Smooth muscle cell (in vitro differentiated cells): ENCODE results near the gene CYB561. TPM values are rescaled to one million over a fixed set of nuclear protein-coding genes. Genes with fewer than 3 reads are reported as not detected.
A peak's percentile ranks its signal among the peaks of the same experiment; 100 is the strongest.

Experiments
- DNase-seq: peaks from one replicate; lab custom pipeline; 2025; ENCODE audit not compliant: unreplicated experiment; lab: John Stamatoyannopoulos, UW
- H2AFZ ChIP-seq: fragments of 200-600 bp; sonication (generic); 2 replicates; pipeline ENCODE4 v1.6.0; 2016; ENCODE audit warnings: antibody characterized with exemption, low read depth, mild to moderate bottlenecking
- H3F3A ChIP-seq: fragments of 200-600 bp; sonication (generic); 2 replicates; pipeline ENCODE4 v1.6.0; 2017; ENCODE audit warnings: antibody characterized with exemption, low read depth
- H3K27ac ChIP-seq: fragments of 200-600 bp; sonication (generic); 2 replicates; pipeline ENCODE4 v1.5.1; 2016; ENCODE audit warnings: low read depth, mild to moderate bottlenecking
- H3K27me3 ChIP-seq: fragments of 200-600 bp; sonication (generic); 2 replicates; pipeline ENCODE4 v1.6.1; 2016; ENCODE audit warnings: low read depth, mild to moderate bottlenecking
- H3K36me3 ChIP-seq: fragments of 200-600 bp; sonication (generic); 2 replicates; pipeline ENCODE4 v1.5.1; 2016; ENCODE audit warnings: low read depth
- H3K4me1 ChIP-seq: fragments of 200-600 bp; sonication (generic); 2 replicates; pipeline ENCODE4 v1.5.1; 2016; ENCODE audit warnings: low read depth
- H3K4me2 ChIP-seq: fragments of 200-600 bp; sonication (generic); 2 replicates; pipeline ENCODE4 v1.6.0; 2016; ENCODE audit warnings: mild to moderate bottlenecking
- H3K4me3 ChIP-seq: fragments of 200-600 bp; sonication (generic); 2 replicates; pipeline ENCODE4 v1.5.1; 2016; ENCODE audit warnings: mild to moderate bottlenecking
- H3K79me2 ChIP-seq: fragments of 200-600 bp; sonication (generic); 2 replicates; pipeline ENCODE4 v1.6.0; 2016; ENCODE audit warnings: low read depth, mild to moderate bottlenecking
- H3K9ac ChIP-seq: fragments of 200-600 bp; sonication (generic); 2 replicates; pipeline ENCODE4 v1.6.0; 2016; ENCODE audit warnings: low read depth
- H3K9me3 ChIP-seq: fragments of 200-600 bp; sonication (generic); replicated peaks from 2 replicates; pipeline ENCODE4 v1.5.1; 2016; ENCODE audit warnings: low read depth
- H4K20me1 ChIP-seq: fragments of 200-600 bp; sonication (generic); 2 replicates; pipeline ENCODE4 v1.6.0; 2016; ENCODE audit warnings: low read depth
- CTCF ChIP-seq: fragments of 200-600 bp; sonication (generic); IDR thresholded peaks from 2 replicates; pipeline ENCODE4 v1.5.1; 2017; ENCODE audit warnings: borderline replicate concordance, mild to moderate bottlenecking, antibody characterized with exemption; ENCODE audit not compliant: insufficient read depth, poor library complexity, severe bottlenecking
- WGBS: methylation state at CpG from one replicate; pipeline ENCODE4 v1.1.7; 2016; ENCODE audit warnings: low lambda C conversion rate; 5-methylcytosine and 5-hydroxymethylcytosine counted together
- polyA plus RNA-seq: library from polyadenylated mRNA; unstranded; fragments of >200 nt; fragmentation: Nextera tagmentation; extraction: Ambion mirVana; gene quantifications from 2 replicates; pipeline ENCODE4 v1.2.1, GENCODE V29; 2016
- total RNA-seq: library from RNA; depleted of rRNA; stranded (reverse); fragments of >200 nt; gene quantifications from 2 replicates; pipeline ENCODE4 v1.2.3, GENCODE V29; 2014

CYB561 gene
- 13.6 and 16.5 TPM in 2 replicates for total RNA-seq
- polyA plus RNA-seq, result 24.9 and 40.7 TPM in 2 replicates

GRCh38 chr17:63445954-63446752 is at the start of gene CYB561:
TSS of gene CYB561 (minus strand) at chr17:63446306. CDS start at chr17:63437547, 8,759 bp downstream.
- 1% methylated on average over 31 of the region's 99 CpGs for WGBS
- no peaks in the 10 kb centered on the region for H3K9me3 ChIP-seq
- peak within 1 kb of the TSS; percentile 99 for H3K4me2 ChIP-seq
- no peaks in the 10 kb centered on the region for H3K27me3 ChIP-seq
- H3K9ac ChIP-seq, result peak within 1 kb of the TSS; percentile 97
- no peaks in the 10 kb centered on the region for H3K36me3 ChIP-seq
- H3K27ac ChIP-seq, result peak within 1 kb of the TSS; percentile 96
- H3K4me1 ChIP-seq, result peaks cover 23% of the 10 kb centered on the region
- peak within 1 kb of the TSS; percentile 86 for H2AFZ ChIP-seq
- peaks cover 3% of the 10 kb centered on the region for H3K79me2 ChIP-seq
- H3F3A ChIP-seq, result peaks cover 17% of the 10 kb centered on the region
- H3K4me3 ChIP-seq, result peak within 1 kb of the TSS; percentile 80
- peak; percentile 66 for DNase-seq
- H4K20me1 ChIP-seq, result peaks cover 6% of the 10 kb centered on the region
- TF ChIP-seq CTCF, result peak; percentile 46

- Histone ChIP-seq H3K27me3 (peaks cover 2% of the 10 kb centered on the region), H3K4me1 (no peaks in the 10 kb centered on the region), H3F3A (no peaks in the 10 kb centered on the region), H3K9ac (no peak overlapping the region), H3K4me2 (no peak overlapping the region), H3K27ac (no peak overlapping the region), H4K20me1 (no peaks in the 10 kb centered on the region), H2AFZ (no peak overlapping the region), H3K9me3 (no peaks in the 10 kb centered on the region), H3K79me2 (no peaks in the 10 kb centered on the region), H3K4me3 (no peak overlapping the region), H3K36me3 (no peaks in the 10 kb centered on the region)
- 93% methylated on average over 6 of the region's 6 CpGs for WGBS
- TF ChIP-seq CTCF, result no peak
- no peak for DNase-seq
Measured at GRCh38 chr17:63495491-63495890, 49.4 kb upstream of the CYB561 start.

GRCh38 chr17:63494300-63494928 is 48.3 kb upstream of the CYB561 start:
- Histone ChIP-seq H3K9me3 (no peaks in the 10 kb centered on the region), H3K27ac (no peak overlapping the region), H3K9ac (no peak overlapping the region), H3K4me3 (no peak overlapping the region), H3K4me1 (no peaks in the 10 kb centered on the region), H3K27me3 (no peaks in the 10 kb centered on the region), H4K20me1 (no peaks in the 10 kb centered on the region), H3K79me2 (no peaks in the 10 kb centered on the region), H3F3A (no peaks in the 10 kb centered on the region), H2AFZ (no peak overlapping the region), H3K4me2 (no peak overlapping the region), H3K36me3 (no peaks in the 10 kb centered on the region)
- no peak for DNase-seq
- no peak for TF ChIP-seq CTCF
- WGBS, result 93% methylated on average over 12 of the region's 12 CpGs
